Breast epithelium (tissue), 3 donors: ENCODE measurements around the gene ASCL1.

Source experiments
- POLR2AphosphoS5 ChIP-seq, 3 donors: sonication (generic); formaldehyde crosslinking; IDR thresholded peaks; one replicate each; pipeline ENCODE4 v1.6.1; 2017; ENCODE audit warnings: antibody characterized with exemption in 3 of 3
- TF ChIP-seq, protein P1 (sequence below), 3 donors: fragments of 450-650 bp; IDR thresholded peaks; one replicate each; pipeline ENCODE4 v1.5.1; 2016 to 2017; ENCODE audit warnings: antibody characterized with exemption in 3 of 3, mild to moderate bottlenecking in 3 of 3, moderate library complexity in 3 of 3

GRCh38 chr12:102946042-102946441, 11.4 kb upstream of the ASCL1 start:
- TF ChIP-seq, protein P1, sequence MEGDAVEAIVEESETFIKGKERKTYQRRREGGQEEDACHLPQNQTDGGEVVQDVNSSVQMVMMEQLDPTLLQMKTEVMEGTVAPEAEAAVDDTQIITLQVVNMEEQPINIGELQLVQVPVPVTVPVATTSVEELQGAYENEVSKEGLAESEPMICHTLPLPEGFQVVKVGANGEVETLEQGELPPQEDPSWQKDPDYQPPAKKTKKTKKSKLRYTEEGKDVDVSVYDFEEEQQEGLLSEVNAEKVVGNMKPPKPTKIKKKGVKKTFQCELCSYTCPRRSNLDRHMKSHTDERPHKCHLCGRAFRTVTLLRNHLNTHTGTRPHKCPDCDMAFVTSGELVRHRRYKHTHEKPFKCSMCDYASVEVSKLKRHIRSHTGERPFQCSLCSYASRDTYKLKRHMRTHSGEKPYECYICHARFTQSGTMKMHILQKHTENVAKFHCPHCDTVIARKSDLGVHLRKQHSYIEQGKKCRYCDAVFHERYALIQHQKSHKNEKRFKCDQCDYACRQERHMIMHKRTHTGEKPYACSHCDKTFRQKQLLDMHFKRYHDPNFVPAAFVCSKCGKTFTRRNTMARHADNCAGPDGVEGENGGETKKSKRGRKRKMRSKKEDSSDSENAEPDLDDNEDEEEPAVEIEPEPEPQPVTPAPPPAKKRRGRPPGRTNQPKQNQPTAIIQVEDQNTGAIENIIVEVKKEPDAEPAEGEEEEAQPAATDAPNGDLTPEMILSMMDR (IDR thresholded peaks at IDR 0.05): no peak
- TF ChIP-seq POLR2AphosphoS5 (IDR thresholded peaks at IDR 0.05): no peak
